GM18519 (cell line): Measurements from ENCODE around the gene POU4F1.

Experiments
- ATAC-seq: cut with Tn5 transposase; IDR thresholded peaks from one replicate; pipeline ENCODE4 v1.9.1; 2021; ENCODE audit warnings: mild to moderate bottlenecking, moderate library complexity; ENCODE audit not compliant: unreplicated experiment, low FRiP score

POU4F1 gene

GRCh38 chr13:78593652-78594455 lies 9.5 kb downstream of the POU4F1 start:
- ATAC-seq, result no peak

- ATAC-seq, result no peak
Observed at GRCh38 chr13:78593129-78593528, 10.2 kb downstream of the POU4F1 start.

GRCh38 chr13:78592584-78592983 lies 10.8 kb downstream of the POU4F1 start:
- ATAC-seq, result no peak

GRCh38 chr13:78589206-78589605 lies 14.1 kb downstream of the POU4F1 start:
- no peak for ATAC-seq

- ATAC-seq, result no peak
Observed at GRCh38 chr13:78587395-78587794, 16.0 kb downstream of the POU4F1 start.

GRCh38 chr13:78586706-78587105 lies 16.6 kb downstream of the POU4F1 start:
- no peak for ATAC-seq

GRCh38 chr13:78576261-78576660 lies 27.1 kb downstream of the POU4F1 start:
- no peak for ATAC-seq

GRCh38 chr13:78572459-78572858 lies 30.9 kb downstream of the POU4F1 start:
- ATAC-seq, result no peak

- ATAC-seq, result no peak
Observed at GRCh38 chr13:78569029-78569428, 34.3 kb downstream of the POU4F1 start.

GRCh38 chr13:78566631-78567030 lies 36.7 kb downstream of the POU4F1 start:
- ATAC-seq, result no peak

GRCh38 chr13:78562237-78562889 lies 41.0 kb downstream of the POU4F1 start:
- no peak for ATAC-seq
